HG03469 (cell line): ENCODE measurements around the gene PHETA1.
"Not testable (repeated sequence)": the region's sequence is repeated elsewhere in the genome, so short reads cannot be mapped to it uniquely, and the experiment has no call there.

Experiments
- ATAC-seq: cut with Tn5 transposase; IDR thresholded peaks from one replicate; pipeline ENCODE4 v1.9.1; 2021; ENCODE audit warnings: mild to moderate bottlenecking, moderate library complexity, moderate number of reproducible peaks; ENCODE audit not compliant: unreplicated experiment

The PHETA1 gene

DNA sequence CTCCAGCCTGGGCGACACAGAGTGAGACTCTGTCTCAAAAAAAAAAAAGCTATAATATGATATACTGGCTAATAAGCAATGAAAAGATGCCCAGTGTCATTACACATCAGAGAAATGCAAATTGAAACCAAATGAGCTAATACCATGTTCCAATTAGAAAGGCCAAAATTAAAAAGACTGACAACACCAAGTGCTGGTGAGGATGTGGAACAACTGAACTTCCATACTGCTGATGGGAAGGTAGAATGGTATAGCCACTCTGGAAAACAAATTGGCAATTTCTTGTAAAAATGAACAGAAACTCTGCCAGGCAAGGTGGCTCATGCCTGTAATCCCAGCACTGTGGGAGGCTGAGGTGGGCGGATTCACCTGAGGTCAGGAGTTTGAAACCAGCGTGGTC lies 8.5 kb upstream of the PHETA1 start:
- no peak for ATAC-seq

DNA sequence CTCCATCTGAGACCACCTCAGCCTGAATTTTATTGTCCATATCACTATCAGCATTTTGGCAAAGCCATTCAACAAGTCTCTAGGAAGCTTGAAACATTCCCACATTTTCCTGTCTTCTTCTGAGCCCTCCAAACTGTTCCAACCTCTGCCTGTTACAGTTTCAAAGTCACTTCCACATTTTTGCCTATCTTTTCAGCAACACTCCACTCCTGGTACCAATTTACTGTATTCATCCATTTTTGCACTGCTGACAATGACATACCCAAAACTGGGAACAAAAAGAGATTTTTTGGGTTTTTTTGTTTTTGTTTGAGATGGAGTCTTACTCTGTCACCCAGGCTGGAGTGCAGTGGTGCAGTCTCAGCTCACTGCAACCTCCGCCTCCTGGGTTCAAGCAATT lies 4.3 kb upstream of the PHETA1 start:
- ATAC-seq = not testable (repeated sequence)

DNA sequence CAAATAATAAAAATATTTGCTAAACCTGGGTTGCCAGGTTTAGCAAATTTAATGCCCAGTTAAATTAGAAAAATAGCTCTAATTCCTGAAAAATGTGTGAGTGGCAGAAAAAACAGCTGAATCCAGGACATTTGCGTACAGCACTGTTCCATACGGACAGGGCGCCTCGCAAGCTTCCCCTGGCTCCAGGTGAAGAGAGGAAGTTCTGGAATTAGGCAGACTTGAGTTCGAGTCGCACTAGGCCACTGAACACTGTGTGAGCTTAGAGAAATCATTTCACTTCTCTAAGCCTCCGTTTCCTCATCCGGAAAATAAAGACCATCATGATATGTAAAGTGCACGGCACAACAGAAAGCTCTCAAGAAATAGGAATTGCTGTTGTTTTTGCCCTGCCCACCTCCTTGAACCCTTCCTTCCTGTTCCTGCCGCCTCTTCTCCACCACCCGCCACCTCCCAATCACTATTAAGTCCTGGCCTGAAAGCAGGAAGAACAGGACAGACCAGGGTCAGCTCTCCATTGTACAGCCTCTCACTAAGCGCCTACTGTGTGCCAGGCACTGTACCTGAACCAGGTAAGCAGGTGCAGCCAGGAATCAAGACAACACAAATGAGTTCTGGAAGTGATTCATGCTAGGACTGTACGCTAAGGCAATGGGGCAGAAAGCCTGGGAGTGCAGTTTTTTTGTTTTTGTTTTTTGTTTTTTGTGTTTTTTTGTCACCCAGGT lies 763 bp upstream of the PHETA1 start:
- ATAC-seq = no peak

DNA sequence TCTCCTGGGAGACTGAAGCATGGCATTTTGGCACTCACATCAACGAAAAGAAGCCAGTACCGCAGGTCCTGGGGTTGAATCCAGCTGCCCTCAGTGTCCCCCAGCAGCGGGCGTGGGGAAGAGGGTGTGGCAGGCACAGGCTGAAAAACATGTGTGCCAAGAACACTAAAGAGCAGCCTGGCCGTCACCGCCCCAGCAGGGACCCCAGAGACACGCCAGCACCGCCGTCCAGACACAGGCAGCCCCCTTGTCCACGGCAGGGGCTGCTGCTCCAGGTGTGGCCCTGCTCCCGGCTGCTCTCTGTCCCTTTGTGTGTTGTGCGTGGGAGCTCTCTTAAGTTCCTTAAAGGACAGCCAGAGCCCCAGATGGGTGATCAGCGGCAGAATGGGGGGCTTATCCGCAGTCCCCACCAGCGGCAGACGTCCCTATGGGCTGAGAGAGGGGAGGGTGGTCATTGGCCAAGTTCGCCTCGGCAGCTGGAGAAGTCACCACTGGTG lies 556 bp downstream of the PHETA1 start:
- no peak for ATAC-seq

DNA sequence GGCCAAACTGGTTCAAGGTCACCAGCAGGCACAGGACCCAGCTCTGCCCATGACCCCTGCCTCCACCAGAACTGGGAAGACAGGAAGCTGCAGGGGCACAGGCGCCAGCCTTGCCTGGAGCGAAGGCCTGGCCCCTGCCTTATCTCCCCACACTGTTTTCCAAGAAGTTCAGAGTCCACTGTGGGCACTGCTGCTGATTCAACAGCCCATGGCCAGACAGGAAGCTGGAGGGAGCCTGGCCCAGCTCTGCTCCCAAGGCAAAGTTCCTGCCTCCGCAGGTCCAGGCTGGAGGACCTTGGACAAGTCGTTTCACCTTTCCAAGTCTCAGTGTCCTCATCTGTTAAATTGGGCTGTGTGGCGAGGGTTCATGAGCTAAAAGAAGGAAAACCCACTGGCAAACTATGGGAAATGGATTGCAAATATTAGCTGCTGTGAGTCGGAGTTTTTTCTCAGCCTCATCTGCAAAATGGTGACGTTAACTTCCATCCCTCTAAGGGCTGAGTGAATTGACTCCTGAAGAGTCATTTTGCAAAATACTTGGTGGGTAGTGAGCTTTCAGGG lies 1.2 kb downstream of the PHETA1 start:
- ATAC-seq = no peak

DNA sequence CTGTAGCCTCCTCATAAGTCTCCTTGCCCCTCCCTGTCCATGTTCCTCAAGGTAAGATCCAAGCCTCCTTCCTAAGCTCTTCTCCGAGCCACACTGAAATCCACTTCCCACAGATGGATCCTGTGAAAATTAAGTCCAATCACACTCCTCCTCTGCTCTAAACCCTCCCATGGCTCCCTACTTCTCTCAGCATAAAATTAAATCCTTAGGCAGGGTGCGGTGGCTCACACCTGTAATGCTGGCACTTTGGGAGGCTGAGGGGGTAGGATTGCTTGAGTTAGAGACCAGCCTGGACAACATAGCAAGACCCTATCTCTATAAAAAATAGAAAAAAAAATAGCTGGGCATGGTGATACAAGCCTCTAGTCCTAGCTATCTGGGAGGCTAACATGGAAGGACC lies 2.3 kb downstream of the PHETA1 start:
- no peak for ATAC-seq

DNA sequence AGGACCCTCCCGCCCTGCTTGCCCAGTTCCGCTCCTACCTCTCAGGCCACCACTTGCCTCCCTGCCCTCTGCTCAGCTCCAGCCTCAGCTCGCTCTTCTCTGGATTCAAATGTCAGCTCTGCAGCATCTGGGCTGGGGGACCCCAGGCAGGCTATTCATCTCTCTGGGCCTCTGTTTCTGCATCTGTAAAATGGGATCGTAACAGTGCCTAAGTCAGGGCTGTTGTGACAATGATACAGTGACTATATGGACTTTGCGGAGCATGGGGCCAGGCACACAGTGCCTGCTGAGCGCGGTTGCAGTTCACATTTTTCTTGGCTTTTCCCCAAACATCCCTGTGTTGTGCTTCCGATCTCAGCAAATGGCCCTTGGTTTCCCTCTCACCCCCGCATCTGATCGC lies 2.8 kb downstream of the PHETA1 start:
- ATAC-seq = no peak

DNA sequence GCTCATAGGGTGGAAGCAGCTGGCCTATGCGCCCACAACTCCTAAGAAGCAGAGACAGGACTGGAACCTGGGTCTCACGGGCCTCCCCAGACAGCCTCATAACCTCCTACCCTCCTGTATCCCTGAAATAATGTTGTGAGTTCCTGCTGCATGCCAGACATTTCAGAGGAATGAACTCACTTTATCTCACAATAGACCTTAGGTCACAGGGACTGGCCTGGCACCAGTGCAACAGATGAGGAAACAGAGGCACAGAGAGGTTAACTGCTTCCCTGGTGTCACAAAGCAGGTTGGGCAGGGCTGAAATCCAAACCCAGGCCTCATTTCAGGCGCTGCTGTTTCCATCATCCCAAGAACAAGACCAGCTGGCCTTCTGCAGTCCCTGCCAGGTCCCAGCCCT lies 5.3 kb downstream of the PHETA1 start:
- no peak for ATAC-seq

DNA sequence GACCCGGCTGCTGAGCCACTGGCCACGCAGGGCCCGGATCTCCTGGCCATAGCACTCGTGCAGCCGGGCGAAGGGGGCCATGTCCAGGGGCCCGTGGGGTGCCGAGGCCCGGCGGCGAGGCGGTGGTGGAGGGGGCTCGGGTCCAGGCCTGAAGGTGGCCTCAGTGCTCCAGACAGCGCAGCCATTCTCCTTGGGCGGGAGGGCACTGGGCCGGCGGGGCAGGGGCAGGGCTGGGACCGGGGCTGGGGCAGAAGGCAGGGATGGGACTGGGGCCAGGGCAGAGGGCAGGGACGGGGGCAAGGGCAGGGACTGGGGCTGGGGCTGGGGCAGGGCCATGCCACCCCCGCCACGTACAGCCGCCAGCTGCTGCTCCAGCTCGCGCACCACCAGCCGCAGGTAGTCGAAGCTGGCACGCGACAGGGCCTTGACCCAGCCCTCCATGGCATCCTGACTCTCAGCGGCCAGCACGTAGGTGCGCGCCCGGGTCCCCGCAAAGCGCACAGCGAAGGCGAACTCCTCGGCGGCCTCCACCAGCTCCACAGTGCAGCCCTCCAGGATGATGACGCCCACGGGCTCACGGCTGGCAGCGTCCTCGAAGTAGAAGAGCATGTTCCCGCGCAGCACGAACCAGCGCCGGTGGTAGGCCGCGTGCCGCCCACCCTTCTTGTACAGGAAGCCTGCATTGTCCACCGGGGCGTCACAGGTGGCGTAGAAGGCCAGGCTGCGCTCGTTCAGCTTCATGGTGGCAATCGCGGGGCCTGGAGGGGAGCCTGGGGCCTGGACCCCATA lies 6.0 kb downstream of the PHETA1 start:
- ATAC-seq = no peak

DNA sequence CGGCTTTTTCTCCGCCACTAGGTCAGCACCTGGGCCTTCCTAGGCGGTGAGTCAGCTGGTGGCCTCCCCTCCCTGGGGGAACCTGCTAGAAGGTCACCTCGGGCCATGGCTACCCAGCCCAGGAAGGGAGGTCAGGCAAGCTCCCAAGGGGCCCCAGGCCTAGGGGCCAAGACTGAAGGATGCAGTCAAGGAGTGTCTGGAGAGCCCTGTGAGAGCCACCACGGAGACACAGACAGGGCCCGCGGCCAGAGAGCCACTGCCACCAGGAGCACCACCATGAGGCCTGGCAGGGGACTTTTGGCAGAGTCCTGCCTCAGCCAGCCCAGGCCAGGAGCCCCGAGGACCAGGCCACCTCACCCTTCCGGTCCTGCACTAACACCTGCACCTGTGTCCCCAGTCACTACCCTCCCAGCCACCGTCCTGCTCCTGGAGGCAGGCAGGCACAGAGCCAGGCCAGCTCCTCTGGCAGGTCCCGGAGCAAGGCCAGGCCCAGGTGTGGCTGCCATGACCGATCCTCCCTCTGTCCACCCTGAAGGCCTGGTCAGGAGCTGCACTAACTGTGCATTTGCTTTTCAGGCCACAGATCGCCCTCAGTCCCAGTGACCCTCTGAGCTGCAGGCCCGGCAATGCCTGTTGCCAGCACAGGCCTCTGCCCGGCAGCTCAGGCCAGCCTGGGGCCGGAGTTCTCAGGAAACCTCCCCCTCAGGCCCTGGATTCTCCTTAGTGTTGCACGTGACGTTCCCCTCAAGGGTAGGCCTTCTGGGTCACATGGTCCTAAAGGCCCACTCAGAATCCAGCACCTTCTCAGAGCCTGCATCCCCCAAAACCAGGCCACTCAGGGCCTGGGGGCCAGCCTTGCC lies 6.9 kb downstream of the PHETA1 start:
- no peak for ATAC-seq

DNA sequence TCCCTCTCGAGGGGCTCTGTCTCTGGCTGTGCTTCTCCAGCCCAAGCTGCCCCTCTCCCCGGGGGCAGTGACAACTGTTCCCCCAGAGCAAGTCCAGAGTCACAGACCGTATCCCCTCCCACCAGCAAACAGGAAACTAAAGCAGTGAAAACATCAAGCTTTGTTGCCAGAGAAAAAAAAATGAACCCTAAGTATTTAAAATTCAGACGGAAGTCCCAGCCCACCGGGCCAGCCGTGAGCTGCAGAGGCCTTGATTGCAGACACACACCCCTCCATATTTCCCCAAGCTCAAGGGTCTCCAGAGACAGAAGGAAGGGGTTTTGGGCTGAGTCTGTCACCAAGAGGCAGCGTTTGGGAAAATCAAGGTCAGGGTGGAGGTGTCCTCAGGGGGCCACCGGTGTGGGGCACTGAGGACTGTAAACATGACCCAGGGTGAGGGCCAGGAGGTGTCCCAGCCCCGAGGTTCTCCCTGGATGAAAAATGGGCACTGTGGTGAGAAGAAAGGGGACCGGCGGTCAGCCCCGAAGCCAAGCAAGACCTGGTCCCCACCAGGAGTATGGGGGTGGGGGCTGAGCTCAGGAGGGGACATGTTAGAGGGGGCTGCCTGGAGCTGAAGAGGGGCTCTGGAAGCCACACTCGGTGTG lies 7.7 kb downstream of the PHETA1 start:
- ATAC-seq = no peak

DNA sequence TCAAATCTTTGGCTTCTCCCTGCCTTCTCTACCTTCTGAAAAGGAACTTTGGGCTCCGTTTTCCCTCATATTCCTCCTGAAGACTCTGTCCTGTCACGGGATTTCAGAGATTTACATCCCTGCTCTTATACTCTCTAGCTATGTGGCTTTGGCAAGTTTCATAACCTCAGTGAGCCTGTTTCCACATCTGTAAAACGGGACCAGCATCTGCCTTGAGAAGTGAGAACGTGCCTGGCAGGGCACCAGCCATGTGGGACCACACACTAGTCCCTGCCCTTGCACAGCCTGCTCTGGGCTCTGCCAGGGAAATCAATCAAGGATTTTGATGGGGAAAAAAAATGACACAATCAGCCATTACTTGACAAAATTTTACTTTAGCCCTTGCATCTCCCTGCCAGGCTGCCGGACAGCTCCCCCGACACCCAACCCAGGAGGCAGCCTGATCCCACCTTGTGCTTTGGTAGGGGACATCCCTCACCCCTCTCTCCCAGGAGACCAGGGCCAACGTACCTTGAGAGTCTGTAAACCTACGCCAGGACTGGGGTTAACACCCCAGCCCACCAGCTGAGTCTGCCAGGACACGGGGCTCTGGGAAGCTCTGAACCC lies 8.5 kb downstream of the PHETA1 start:
- ATAC-seq = no peak

DNA sequence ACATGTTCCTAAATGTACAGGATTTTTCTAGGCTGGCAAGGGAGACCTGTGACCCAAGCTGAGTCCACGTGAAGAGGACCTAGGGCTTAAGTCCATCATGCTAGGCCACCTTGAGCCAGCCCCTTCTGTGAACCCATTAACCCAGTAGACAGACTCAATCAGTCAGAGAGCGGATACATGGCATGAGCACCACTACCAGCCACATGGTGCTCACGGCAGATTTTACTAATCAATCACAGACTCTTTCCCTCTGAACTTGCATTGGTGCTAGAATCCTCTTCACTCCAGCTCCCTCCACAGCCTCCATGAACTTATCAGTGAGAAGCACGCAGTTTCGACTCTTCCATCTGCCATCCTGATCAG lies 9.0 kb downstream of the PHETA1 start:
- no peak for ATAC-seq

DNA sequence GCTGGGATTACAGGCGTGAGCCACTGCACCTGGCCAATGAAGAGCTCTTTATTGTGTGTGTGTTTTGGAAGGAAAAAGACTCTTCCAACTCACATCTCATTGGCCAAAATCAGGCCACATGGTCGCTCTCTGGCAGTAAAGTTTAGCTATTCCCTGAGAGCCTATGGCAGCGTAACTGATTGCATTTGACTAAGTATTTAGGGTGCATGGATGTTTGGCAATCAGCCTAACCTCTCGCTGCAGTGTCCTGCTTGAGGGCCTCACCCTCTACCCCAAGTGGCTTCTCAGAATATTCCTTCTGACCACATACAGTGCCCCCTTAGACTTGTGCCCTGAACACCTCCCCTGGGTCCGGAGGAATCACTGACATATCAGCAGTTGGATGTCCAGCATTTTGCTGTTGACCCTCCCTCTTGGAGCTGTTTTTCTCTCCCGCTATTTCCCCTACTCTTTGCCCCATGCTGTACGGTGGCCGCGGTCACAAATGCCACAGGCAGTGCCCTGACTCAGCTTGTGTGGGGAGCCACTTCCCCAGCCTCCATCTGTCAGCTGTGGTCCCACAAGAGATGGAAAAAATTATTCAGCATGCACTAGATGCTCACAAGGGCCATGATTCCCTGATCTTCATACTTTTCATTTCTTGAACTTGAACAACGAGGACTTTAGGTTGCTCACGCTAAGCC lies 9.5 kb downstream of the PHETA1 start:
- ATAC-seq = no peak

DNA sequence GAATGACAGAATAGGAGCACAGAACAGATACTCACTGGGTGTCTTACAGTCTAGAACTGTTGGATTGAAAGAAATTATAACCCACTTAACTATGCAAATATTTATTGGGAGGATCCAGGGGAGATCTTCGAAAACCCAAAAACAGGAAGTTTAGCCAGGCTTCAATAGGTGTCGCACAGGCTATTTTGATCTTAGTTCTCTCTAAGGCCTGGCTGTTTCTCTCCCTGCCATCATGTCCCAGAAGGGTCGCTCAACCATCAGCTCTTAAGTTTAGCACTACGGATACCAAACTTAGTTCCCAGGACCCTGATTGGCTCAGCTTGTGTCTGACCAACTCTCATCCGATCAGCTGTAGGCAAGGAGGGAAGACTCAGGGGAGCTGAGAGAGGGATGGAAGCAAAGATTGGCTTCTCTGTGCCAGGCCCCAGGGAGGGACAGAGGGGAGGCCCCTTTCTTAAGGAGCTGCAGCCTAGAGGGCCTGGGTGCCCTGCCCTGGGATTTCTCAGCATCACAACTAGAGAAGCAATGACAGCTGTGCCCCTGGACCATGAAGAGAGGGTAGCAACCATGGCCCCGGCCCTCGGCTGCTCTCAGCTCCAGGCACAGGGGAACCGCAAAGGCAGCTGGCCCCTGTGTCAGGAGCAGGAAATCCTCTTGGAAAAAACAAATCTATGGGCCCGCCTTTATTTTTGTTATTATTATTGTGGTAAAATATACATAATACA lies 13.5 kb downstream of the PHETA1 start:
- ATAC-seq = no peak

DNA sequence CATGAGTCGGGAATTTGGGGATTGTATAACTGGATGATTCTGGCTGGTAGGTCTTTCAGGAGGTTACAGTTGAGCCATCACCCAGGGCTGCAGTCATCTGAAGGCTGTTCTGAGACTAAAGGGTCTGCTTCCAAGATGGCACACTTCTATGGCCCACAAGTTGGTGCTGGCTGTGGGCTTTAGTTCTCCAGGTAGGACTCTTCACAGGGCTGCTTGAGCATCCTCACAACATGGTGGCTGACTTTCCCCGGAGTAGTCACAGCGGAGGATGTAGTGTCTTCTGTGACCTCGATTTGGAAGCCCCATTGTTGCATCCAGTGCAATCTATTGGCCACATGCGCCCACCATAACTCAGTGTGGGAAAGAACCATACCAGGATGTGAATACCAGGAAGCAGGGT lies 14.4 kb downstream of the PHETA1 start:
- ATAC-seq = no peak

DNA sequence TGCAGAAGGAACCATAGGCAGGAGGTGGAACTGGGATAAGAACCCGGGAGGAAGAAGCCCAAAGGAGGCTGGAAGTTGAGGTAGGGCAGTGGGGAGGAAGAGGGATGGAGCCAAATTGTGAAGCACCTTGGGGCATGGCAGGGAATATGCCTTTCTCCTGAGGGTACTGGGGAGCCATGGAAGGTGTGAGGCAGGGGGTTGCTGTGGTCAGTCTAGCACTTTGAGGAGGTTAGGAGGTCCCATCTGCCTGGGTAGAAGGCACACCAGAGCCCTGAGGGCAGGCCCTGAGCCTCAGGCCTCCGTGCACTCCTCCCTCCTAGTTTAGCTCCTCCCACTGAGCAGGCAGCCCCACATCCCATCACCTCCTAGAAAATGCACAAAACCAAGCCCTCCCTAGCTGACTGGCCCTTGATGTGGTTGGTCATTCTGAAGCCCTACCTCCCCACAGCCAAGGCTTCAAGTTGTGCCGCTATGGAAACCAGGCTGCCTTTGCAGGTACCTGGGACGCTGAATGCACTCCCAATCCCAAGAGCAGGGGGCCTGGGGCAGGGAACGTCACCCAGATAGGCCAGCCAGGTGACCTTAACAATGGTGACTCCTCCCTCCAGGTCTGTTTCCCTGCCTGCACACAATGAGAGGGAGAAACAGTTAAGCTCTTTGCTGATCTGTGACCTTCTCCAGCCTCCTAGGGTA lies 15.1 kb downstream of the PHETA1 start:
- no peak for ATAC-seq

DNA sequence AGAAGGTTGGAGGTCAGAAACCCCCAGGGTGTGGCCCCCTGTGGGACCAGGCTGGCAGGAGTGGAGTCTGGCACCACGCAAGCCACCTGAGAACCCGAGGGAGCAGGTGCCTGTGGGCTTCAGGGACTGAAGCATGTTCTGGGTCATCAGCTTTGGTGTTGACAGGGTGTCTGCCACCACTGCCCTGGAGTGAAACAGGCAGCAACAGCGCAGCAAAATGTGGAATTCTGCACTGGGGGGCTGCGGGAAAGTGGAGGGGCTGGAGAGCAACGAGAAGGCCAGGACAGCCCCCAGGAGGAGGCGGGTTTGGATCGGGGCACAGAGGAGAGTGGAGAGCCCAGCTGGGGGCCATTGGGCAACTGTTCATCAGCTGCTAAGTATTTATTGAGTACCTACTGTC lies 15.9 kb downstream of the PHETA1 start:
- ATAC-seq = no peak
